SK-N-SH treated with all-trans-retinoic acid at 6 μM for 48 hours (cell line): ENCODE data around the gene ADGRF4.

Source experiments
- ARNTL ChIP-seq: fragments of 450-650 bp; formaldehyde crosslinking; IDR thresholded peaks from 2 replicates; pipeline ENCODE4 v1.5.0; 2020; ENCODE audit warnings: low read depth, mild to moderate bottlenecking, moderate library complexity, borderline replicate concordance
- CSDC2 ChIP-seq: fragments of 250-450 bp; sonication (Bioruptor Pico); IDR thresholded peaks from 2 replicates; pipeline ENCODE4 v1.5.0; 2020; ENCODE audit warnings: mild to moderate bottlenecking, moderate library complexity
- GLIS3 ChIP-seq: fragments of 250-450 bp; sonication (Bioruptor Pico); IDR thresholded peaks from 2 replicates; pipeline ENCODE4 v1.5.0; 2020; ENCODE audit warnings: mild to moderate bottlenecking, moderate library complexity
- RARB ChIP-seq: fragments of 250-450 bp; sonication (Bioruptor Pico); IDR thresholded peaks from 2 replicates; pipeline ENCODE4 v1.8.0; 2021; ENCODE audit warnings: mild to moderate bottlenecking, moderate library complexity
- ZC3H10 ChIP-seq: fragments of 250-450 bp; sonication (Bioruptor Pico); IDR thresholded peaks from 2 replicates; pipeline ENCODE4 v1.5.1; 2021; ENCODE audit warnings: mild to moderate bottlenecking, moderate library complexity
- ZFP3 ChIP-seq: fragments of 250-450 bp; sonication (Bioruptor Pico); IDR thresholded peaks from 2 replicates; pipeline ENCODE4 v1.5.0; 2020; ENCODE audit warnings: mild to moderate bottlenecking, moderate library complexity
- ZNF8 ChIP-seq: fragments of 450-650 bp; formaldehyde crosslinking; IDR thresholded peaks from 2 replicates; pipeline ENCODE4 v1.5.0; 2020; ENCODE audit warnings: mild to moderate bottlenecking, moderate library complexity
- TF ChIP-seq, protein P1 (sequence below): fragments of 250-450 bp; sonication (Bioruptor Pico); IDR thresholded peaks from 2 replicates; pipeline ENCODE4 v1.8.0; 2020; ENCODE audit warnings: mild to moderate bottlenecking, moderate library complexity, borderline replicate concordance
- TF ChIP-seq, protein P2 (sequence below): fragments of 250-450 bp; sonication (Bioruptor Pico); IDR thresholded peaks from 2 replicates; pipeline ENCODE4 v1.5.1; 2020; ENCODE audit warnings: low read depth, mild to moderate bottlenecking, moderate library complexity

GRCh38 chr6:47710295-47710694 is 11.9 kb downstream of the ADGRF4 start:
- TF ChIP-seq, protein P1, sequence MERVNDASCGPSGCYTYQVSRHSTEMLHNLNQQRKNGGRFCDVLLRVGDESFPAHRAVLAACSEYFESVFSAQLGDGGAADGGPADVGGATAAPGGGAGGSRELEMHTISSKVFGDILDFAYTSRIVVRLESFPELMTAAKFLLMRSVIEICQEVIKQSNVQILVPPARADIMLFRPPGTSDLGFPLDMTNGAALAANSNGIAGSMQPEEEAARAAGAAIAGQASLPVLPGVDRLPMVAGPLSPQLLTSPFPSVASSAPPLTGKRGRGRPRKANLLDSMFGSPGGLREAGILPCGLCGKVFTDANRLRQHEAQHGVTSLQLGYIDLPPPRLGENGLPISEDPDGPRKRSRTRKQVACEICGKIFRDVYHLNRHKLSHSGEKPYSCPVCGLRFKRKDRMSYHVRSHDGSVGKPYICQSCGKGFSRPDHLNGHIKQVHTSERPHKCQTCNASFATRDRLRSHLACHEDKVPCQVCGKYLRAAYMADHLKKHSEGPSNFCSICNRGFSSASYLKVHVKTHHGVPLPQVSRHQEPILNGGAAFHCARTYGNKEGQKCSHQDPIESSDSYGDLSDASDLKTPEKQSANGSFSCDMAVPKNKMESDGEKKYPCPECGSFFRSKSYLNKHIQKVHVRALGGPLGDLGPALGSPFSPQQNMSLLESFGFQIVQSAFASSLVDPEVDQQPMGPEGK (CRISPR knock-in tag): no peak
- TF ChIP-seq, protein P2, sequence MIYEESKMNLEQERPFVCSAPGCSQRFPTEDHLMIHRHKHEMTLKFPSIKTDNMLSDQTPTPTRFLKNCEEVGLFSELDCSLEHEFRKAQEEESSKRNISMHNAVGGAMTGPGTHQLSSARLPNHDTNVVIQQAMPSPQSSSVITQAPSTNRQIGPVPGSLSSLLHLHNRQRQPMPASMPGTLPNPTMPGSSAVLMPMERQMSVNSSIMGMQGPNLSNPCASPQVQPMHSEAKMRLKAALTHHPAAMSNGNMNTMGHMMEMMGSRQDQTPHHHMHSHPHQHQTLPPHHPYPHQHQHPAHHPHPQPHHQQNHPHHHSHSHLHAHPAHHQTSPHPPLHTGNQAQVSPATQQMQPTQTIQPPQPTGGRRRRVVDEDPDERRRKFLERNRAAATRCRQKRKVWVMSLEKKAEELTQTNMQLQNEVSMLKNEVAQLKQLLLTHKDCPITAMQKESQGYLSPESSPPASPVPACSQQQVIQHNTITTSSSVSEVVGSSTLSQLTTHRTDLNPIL: no peak
- TF ChIP-seq ZNF8 (CRISPR knock-in tag) (no peak), CSDC2 (CRISPR knock-in tag) (no peak), ZC3H10 (CRISPR knock-in tag) (no peak), ZFP3 (CRISPR knock-in tag) (no peak), GLIS3 (CRISPR knock-in tag) (no peak), RARB (CRISPR knock-in tag) (no peak), ARNTL (CRISPR knock-in tag) (no peak)
